ENCODE data around the gene PTPN11.
"Not testable (repeated sequence)": the region's sequence is repeated elsewhere in the genome, so short reads cannot be mapped to it uniquely, and the experiment has no call there.

The PTPN11 gene

DNA sequence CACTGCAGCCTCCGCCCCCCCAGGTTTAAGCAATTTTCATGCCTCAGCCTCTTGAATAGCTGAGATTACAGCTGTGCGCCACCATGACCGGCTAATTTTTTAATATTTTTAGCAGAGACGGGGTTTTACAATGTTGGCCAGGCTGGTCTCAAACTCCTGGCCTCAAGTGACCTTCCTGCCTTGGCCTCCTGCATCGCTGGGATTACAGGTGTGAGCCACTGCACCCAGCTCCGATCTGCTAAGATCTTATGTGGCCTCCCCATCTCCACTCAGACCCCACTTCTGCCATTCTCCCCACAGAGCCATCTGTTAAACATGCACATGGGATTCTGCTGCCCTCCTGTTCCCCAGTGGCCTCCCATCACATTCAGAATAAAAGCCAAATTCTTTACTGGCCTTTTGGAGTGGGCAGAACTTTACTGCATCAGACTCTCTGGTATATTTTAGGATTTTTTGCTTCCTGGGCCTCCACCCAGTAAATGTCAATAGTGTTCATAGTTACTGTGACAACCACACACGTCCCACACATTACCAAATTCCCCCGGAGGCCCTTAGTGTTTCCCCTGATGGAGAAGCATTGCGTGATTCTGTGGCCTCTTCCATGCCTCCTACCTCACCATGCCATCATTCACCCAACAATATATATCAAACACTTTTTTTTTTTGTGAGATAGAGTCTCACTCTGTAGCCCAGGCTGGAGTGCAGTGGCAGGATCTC is 96.3 kb downstream of the PTPN11 start:
- DNase-seq (ENCODE audit: low spot score): no peak

DNA sequence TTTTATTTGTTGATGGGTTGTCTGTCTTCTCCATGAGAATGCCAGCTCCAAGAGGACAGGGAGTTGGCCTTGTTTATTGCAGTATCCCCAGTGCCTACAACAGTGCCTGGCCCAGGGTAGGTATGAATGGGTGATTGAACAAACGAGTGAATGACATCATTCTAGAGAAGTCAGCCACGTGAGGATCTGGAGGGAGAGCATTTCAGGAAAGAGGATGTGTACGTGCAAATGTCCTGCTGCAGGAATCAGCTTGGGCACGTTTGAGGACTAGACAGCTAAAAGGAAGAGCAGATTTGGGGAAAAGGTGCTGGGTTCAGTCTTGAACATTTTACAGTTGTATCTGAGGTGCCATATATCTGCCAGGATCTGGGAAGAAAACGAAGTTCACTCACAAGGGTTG is 97.1 kb downstream of the PTPN11 start:
- no peak for DNase-seq (ENCODE audit: low spot score)

DNA sequence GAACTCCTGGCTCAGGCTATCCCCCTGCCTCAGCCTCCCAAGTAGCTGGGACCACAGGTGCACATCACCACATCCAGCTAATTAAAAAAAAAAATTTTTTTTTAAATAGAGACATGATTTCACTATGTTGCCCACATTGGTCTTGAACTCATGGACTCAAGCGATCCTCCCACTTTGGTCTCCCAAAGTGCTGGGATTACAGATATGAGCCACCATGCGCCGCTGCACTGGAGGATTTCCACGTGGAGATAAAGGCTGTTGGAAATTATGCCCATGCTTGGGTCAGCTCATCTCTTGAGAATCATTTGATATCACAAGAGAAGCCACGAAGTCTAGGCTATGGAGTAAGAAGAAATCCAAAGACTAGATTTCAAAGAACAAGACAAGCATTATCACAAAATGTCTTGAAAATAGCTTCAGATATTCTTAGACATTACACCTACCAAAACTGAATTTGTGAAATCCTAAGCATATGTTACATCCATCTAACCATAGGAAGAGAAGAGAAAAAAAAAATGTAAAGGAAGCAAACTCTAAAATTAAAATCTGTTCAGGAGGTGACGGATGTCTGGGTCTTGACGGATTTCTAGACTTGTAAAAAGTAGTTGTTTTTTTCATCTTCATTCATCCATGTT is 99.1 kb downstream of the PTPN11 start:
- DNase-seq (ENCODE audit: low spot score): no peak

DNA sequence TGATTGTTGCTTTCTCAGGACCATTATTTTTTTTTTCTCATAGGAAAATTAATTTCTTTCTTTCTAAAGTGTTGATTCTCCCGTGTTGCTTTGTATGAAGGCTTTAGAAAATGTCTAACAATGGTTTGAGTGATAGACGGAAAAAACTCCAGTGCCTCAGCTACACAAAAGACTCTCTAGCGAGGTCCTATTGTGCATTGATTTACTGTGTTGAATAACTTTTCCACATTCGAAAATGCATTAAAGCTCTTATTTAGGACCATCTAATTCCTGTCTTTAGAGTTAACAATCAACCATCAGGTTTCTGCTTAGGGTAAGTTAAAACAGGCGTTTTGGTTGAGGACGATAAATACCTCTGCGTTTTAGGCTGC is 99.6 kb downstream of the PTPN11 start:
- DNase-seq (ENCODE audit: low spot score): no peak

DNA sequence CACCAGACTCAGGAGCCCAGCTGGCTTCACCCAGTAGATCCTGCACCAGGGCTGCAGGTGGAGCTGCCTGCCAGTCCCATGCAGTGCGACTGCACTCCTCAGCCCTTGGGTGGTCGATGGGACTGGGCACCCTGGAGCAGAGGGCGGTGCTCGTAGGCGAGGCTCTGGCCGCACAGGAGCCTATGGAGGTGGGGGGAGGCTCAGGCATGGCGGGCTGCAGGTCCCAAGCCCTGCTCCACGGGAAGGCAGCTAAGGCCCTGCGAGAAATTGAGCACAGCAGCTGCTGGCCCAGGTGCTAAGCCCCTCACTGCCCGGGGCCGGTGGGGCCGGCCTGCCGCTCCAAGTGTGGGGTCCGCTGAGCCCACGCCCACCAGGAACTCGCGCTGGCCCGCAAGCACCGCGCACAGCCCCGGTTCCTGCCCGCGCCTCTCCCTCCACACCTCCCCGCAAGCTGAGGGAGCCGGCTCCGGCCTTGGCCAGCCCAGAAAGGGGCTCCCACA is 101.1 kb downstream of the PTPN11 start:
- DNase-seq (ENCODE audit: low spot score): not testable (repeated sequence)

DNA sequence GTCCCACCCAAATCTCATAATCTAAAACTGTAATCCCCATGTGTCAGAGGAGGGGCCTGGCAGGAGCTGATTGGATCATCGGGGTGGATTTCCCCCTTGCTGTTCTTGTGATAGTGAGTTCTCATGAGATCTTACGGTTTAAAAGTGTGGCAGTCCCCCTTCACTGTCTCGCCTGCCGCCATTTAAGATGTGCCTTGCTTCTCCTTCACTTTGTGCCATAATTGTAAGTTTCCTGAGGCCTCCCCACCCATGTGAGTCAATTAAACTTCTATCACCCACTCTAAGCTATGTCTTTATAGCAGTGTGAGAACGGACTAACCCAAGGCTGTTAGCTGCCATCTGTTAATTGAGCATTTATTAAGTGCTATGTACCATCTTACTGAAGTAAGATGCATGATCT is 105.1 kb downstream of the PTPN11 start:
- no peak for DNase-seq (ENCODE audit: low spot score)

DNA sequence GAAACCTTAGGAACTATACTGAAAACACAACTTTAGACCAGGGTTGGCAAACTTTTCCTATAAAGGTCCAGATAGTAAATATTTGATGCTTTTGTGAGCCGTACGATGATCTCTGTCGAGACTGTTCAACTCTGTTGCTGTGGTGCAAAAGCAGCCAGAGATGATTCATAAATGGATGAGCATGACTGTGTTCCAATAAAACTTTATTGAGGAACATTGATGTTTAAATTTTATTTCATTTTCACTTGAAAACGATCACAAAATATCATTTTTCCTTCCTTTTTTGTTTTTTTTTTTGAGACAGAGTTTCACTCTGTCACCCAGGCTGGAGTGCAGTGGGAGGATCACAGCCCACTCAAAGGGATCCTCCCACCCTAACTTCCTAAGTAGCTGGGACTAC is 105.5 kb downstream of the PTPN11 start:
- DNase-seq (ENCODE audit: low spot score): no peak

DNA sequence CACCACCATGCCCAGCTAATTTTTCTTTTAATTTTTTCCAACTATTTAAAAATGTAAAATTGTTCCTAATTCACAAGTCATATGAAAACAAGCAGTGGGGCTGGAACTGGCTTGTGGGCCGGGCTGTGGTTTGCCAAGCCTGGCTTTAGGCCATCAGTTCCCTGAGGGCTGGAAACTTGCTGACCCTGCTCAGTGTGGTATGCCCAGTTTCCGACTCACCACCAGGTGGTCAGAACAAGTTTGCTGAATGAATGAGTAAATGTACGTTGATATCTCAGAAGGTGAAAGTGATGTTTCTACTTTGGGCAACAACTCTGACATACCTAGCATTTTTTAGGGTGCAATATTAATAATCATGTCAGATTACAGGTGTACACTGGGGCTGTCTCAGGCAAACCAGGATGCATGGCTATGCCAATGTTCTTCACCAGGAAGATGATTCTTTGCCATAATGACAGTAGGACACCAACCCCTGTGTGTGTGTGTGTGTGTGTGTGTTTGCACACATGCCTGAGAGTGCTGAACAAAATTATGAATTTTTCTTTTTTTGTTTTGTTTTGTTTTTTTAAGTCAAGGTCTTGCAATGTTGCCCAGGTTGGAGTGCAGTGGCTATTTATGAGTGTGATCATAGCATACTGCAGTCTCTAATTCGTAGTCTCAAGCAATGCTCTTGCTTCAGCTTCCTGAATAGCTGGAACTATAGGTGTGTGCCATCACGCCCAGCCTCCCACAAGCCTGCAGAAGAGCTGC is 106.1 kb downstream of the PTPN11 start:
- DNase-seq (ENCODE audit: low spot score): no peak

DNA sequence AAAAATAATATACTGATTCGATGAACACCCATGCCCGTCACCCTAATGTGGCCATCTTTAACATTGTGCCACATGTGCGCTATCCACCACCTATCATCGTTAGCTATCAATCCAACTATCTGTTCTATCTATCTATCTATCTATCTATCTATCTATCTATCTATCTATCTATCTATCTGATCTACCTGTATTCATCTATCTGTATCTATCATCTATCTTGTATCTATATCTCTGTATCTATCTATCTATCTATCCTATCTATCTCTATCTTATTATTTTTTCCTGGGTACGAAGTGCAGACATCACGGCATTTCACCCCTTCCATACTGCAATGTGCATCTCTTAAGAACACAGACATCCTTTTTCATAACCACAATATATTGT is 106.7 kb downstream of the PTPN11 start:
- no peak for DNase-seq (ENCODE audit: low spot score)

DNA sequence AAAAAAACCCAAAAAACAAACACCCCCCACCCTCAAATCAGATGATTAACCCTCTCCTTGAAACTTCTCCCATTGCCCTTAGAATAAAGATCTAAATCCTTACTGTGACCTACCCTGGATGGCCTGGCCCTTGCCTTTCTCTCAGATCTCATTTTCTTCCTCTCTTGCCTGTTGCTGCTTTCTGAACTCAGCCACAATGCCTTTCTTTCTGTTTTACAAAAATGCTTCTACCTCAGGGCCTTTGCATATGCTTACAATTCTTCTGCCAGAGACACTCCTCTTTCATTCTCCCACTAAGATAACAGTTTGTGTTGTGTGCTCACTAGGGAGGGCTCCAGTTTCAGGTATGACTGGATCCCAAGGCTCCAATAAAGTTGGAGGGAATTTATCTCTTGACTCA is 108.3 kb downstream of the PTPN11 start:
- DNase-seq (ENCODE audit: low spot score): no peak

DNA sequence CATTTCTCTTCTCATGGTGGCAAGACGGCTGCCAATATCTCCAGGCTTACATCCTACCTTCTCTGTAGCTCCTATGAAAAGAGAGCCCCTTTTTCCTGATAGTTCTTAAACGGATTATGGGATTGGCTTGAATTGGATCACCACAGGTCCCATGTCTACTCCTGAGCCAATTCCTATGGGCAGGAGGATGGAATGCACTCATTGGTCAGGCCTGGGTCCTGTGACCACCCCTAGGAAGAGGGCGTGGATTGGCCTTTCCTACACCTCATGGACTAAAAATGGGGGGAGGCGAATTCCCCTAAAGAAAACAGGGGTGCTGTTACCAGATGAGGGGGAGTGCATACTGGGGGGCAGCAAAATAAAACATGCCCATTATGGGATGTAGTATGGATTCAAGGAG is 108.8 kb downstream of the PTPN11 start:
- DNase-seq (ENCODE audit: low spot score): no peak

DNA sequence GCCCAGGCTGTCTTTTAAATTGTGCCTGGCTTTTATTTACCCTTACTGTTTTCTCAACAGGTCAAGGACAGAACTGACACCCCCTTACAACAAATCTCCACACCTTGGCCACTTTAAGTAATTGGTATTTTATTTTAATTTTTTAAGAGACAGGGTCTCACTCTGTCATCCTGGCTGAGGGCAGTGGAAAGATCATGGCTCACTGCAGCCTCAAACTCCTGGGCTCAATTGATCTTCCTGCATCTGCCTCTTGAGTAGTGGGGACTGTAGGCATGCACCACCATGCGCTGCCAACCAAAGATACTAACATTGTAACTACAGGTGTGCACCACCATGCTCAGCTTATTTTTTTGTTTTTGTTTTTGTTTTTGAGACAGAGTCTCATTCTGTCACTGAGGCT is 109.8 kb downstream of the PTPN11 start:
- DNase-seq (ENCODE audit: low spot score): no peak

DNA sequence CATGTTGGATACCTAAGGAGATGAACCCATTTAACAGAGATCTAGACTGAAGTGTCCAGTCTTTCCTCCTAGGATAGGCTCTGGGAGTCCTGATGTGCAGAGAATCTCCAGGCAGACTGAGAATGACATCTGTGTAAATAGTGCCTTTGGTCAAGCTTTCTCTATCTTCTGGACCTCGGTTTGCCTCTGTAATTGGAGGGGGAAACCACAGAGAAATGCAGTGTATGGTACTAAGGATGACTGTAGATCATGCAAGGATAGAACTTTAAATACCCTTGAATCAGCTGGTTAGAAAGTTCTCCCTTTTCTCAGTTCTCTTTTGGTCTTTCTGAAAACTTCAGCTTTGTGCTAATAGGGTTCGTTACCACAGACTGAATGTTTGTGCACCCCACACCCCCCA is 112.2 kb downstream of the PTPN11 start:
- no peak for DNase-seq (ENCODE audit: low spot score)

DNA sequence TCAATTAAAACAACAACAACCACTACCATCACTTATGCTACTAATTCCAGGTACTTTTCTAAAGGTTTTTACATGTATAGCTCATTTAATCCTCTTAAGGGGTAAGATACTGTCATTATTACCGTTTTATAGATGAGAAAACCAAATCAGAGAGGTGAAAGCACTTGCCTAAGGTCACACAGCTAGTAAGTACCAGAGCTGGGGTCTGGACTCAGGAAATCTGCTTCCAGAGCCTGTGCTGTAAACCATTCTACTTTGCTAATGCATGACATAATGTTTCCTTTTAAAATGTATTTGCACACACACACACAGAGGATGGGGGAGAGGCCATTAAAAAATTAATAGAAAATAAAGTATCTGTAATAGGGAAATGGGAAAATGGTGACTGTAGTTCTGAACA is 113.4 kb downstream of the PTPN11 start:
- DNase-seq (ENCODE audit: low spot score): no peak

DNA sequence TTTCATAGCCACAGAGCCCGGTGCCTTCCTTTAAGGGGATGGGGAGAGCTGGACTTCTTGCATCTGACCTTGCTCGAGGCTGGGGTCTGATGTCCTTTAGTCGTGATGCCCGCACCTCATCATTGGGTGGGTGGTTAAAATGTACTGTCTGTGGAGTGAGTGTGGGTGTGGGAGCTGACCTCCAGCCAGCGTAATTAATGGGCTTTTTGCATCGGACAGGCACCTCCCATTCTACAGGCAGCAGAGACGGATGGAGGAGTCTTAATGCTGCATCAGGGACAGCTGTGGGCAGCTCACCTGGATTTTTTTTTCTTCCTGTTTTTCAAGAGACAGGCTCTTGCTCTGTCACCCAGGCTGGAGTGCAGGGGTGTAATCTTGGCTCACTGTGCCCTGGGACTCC is 114.8 kb downstream of the PTPN11 start:
- no peak for DNase-seq (ENCODE audit: low spot score)

DNA sequence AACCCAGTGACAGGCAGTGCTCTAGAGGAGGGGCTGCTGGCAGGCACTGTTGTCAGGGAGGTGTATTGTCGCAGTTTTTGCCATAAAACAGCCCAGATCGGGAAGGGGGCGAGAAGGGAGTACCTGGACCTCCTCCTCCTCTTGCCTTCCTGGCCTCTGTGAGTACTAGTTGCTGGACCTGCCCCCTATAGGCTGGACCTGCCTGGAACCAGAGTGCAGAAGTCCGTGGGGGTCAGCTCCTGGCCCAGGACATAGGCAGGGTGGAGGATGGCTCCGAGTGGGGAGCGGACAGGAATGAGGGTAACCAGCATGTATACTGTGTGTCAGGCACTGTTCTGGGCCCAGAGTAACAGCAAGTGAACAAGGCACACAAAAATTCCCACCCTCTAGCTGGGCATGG is 116.3 kb downstream of the PTPN11 start:
- DNase-seq (ENCODE audit: low spot score): no peak

DNA sequence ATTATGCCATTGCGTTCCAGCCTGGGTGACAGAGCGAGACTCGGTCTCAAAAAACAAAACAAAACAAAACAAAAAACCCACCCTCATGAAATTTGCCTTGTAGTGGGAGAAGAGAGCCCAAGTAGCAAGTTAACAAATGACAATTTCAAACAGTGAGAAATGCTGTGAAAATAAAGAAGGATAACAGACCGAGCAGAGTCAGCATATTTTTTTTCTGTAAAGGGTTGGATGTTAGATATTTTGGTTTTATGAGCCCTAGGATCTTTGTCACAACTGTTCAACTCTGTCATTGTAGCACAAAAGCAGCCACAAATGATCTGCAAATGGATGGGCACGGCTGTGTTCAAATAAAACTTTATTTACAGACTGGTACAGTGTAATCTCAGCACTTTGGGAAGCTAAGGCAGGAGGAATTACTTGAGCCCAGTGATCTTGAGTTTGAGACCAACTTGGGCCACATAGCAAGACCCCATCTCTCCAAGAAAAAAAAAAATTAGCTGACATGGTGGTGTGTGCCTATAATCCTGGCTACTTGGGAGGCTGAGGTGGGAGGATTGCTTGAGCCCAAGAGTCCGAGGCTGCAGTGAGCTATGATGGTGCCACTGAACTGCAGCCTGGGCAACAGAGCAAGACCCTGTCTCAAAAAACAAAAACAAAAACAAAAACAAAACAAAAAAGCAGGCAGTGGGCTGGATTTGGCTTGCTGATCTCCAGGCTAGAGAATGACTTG is 117.1 kb downstream of the PTPN11 start:
- DNase-seq (ENCODE audit: low spot score): no peak

DNA sequence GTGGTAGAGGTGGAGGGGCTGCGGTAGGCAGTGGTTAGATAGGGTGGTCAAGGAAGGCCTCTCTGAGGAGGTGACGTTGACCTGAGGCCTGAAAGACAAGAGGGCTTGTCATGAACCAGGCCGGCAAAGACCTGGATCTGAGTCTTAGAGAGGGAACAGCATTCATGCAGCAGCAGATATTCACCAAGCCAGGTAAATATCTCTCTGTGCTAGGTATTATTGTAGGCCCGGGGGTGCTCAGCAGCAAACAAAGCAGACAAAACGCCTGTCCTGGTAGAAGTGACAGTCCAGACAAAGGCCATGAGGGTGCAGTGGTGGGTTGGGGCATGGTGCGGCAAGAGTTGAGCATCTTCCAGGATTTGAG is 117.6 kb downstream of the PTPN11 start:
- no peak for DNase-seq (ENCODE audit: low spot score)

DNA sequence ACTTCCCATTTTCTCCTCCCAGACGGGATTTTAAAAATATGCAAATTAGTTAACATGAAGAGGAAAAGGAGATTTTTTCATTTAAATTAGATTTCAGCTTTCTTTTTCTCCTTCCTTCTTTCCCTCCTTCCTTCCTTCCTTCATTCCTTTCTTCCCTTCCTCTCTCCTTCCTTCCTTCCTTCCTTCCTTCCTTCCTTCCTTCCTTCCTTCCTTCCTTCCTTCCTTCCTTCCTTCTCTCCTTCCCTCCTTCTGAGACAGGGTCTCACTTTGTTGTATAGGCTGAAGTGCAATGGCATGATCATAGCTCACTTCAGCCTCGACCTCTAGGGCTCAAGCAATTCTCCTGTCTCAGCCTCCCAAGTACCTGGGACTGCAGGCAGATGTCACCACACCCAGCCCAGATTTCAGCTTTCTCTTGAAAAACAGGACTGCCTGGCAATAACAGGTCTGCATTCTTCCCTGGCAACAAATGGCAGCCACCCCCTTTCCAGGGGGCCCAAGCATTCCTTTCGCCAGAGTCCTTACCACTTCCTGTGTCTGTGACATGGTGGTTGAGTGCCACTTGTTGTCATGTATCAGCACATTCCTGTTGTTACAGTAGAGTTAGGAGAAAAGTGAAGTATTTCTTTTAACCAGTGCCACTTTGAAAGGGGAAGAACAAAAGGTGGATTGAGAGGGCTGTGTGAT is 119.1 kb downstream of the PTPN11 start:
- DNase-seq (ENCODE audit: low spot score): no peak

DNA sequence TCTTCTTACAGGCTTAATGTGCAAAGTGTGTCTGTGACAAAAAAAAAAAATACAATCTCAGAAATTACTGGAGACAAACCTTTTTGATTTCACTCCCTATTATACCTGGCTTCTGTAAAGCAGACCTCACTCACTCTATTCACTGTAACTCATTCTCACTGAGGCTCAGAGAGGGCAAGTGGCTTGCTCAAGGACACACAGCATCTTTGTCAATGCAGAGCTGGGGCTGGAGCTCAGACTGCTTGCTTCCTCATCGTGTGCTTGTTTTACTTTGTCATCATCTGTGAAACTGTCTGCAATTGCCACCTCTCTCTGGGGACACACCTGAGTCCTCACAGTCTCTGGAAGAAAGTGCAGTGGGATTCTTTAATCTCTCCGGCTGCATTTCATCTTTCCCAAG is 120.0 kb downstream of the PTPN11 start:
- DNase-seq (ENCODE audit: low spot score): no peak

DNA sequence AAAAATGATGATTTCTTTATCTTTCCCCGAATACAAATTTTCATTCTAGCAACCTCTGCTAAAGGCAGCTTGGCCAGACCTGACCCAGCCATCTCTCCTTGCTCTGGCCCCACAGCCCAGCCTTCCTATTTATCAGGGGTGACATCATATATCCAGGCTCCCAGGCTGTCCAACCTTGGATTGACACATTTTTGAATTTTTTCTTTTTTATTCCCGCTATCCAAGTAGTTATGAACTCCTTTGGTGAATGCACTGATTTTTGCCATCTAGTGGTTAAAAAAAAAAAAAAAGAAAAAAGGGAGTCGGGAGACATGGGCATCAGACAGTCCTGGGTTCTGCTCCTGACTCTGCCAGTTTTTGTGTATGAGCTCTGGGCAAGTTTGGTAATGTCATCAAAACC is 120.5 kb downstream of the PTPN11 start:
- DNase-seq (ENCODE audit: low spot score): no peak

DNA sequence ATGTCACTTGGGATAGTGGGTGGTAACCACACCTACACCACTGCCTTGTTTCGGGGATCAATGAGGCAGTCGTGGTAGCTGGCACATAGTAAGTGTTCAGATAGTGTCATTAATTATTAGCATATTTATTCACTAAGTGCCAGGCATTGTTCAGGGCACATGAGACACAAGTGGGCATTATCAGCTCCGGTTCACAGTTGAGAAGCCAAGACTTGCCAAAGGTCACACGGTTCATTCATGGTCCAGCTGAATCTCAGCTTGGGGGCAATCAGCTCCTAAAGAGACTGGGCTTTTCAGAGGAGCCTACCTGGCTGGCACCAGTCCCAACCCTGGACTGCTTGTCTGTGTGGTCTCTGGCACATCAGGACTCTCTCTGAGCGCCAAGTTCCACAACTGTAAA is 121.3 kb downstream of the PTPN11 start:
- no peak for DNase-seq (ENCODE audit: low spot score)

Measured in CD4-positive, alpha-beta T cell treated with Interleukin-15 for 4 hours (primary cell).